NCI-H1092 treated with DMSO at 0.1 percent for 48 hours (cell line): ENCODE results near the gene PALM2AKAP2.

Source experiments
- DNase-seq: peaks from one replicate; lab custom pipeline; 2025; lab: John Stamatoyannopoulos, UW

PALM2AKAP2 gene

GRCh38 chr9:109779711-109780452 lies at the start of gene PALM2AKAP2:
TSS of gene PALM2AKAP2 (plus strand) at chr9:109780198. CDS start at chr9:109780489, 291 bp downstream.
- DNase-seq: peak; percentile 74

- DNase-seq: peak; percentile 32
Observed at GRCh38 chr9:109730228-109730627, 49.8 kb upstream of the PALM2AKAP2 start.

- no peak for DNase-seq
Observed at GRCh38 chr9:109733690-109734089, 46.3 kb upstream of the PALM2AKAP2 start.

- DNase-seq: no peak
Observed at GRCh38 chr9:109734814-109735213, 45.2 kb upstream of the PALM2AKAP2 start.

- DNase-seq: no peak
Observed at GRCh38 chr9:109735801-109736200, 44.2 kb upstream of the PALM2AKAP2 start.

GRCh38 chr9:109737295-109737694 lies 42.7 kb upstream of the PALM2AKAP2 start:
- DNase-seq: no peak

- no peak for DNase-seq
Observed at GRCh38 chr9:109739760-109740159, 40.2 kb upstream of the PALM2AKAP2 start.

GRCh38 chr9:109742776-109743348 lies 37.1 kb upstream of the PALM2AKAP2 start:
- DNase-seq: no peak

- DNase-seq: no peak
Observed at GRCh38 chr9:109743696-109744095, 36.3 kb upstream of the PALM2AKAP2 start.

GRCh38 chr9:109745335-109746283 lies 34.4 kb upstream of the PALM2AKAP2 start:
- DNase-seq: peak; percentile 72

- peak; percentile 34 for DNase-seq
Observed at GRCh38 chr9:109751253-109751652, 28.7 kb upstream of the PALM2AKAP2 start.

GRCh38 chr9:109753308-109753707 lies 26.7 kb upstream of the PALM2AKAP2 start:
- no peak for DNase-seq

- no peak for DNase-seq
Observed at GRCh38 chr9:109755040-109755439, 25.0 kb upstream of the PALM2AKAP2 start.

GRCh38 chr9:109759589-109759988 lies 20.4 kb upstream of the PALM2AKAP2 start:
- no peak for DNase-seq

- DNase-seq: no peak
Observed at GRCh38 chr9:109765278-109765677, 14.7 kb upstream of the PALM2AKAP2 start.

GRCh38 chr9:109765830-109766229 lies 14.2 kb upstream of the PALM2AKAP2 start:
- no peak for DNase-seq

- DNase-seq: no peak
Observed at GRCh38 chr9:109766351-109766750, 13.6 kb upstream of the PALM2AKAP2 start.

GRCh38 chr9:109767404-109767803 lies 12.6 kb upstream of the PALM2AKAP2 start:
- no peak for DNase-seq

- no peak for DNase-seq
Observed at GRCh38 chr9:109767814-109768213, 12.2 kb upstream of the PALM2AKAP2 start.

- no peak for DNase-seq
Observed at GRCh38 chr9:109769250-109769649, 10.7 kb upstream of the PALM2AKAP2 start.

GRCh38 chr9:109770101-109770500 lies 9.9 kb upstream of the PALM2AKAP2 start:
- no peak for DNase-seq

GRCh38 chr9:109771087-109771486 lies 8.9 kb upstream of the PALM2AKAP2 start:
- DNase-seq: no peak
